OCI-LY1 (cell line): ENCODE measurements around the gene ADPGK.

Source experiments
- H2AFZ ChIP-seq: fragments of 200-600 bp; sonication (generic), shearing (Covaris generic); 2 replicates; pipeline ENCODE4 v1.6.0; 2014; ENCODE audit warnings: antibody characterized with exemption, mild to moderate bottlenecking, low read length
- H3F3A ChIP-seq: fragments of 200-600 bp; sonication (generic), shearing (Covaris generic); 2 replicates; pipeline ENCODE4 v1.6.0; 2014; ENCODE audit warnings: mild to moderate bottlenecking, antibody characterized with exemption, low read length, moderate library complexity; ENCODE audit not compliant: insufficient read depth
- H3K27ac ChIP-seq: fragments of 200-600 bp; sonication (generic); 2 replicates; pipeline ENCODE4 v1.5.1; 2014; ENCODE audit warnings: low read length, mixed run types, mild to moderate bottlenecking, low read depth; ENCODE audit not compliant: poor library complexity, severe bottlenecking
- H3K27me3 ChIP-seq: fragments of 200-600 bp; sonication (generic); 2 replicates; pipeline ENCODE4 v1.6.0; 2014; ENCODE audit warnings: antibody characterized with exemption, mild to moderate bottlenecking, low read length, moderate library complexity; ENCODE audit not compliant: insufficient read depth
- H3K36me3 ChIP-seq: fragments of 200-600 bp; sonication (generic); 2 replicates; pipeline ENCODE4 v1.6.1; 2014; ENCODE audit warnings: mild to moderate bottlenecking, antibody characterized with exemption, low read length, moderate library complexity, mixed read lengths; ENCODE audit not compliant: insufficient read depth
- H3K4me1 ChIP-seq: fragments of 200-600 bp; sonication (generic); 2 replicates; pipeline ENCODE4 v1.5.1; 2014; ENCODE audit warnings: mild to moderate bottlenecking, low read length, moderate library complexity; ENCODE audit not compliant: insufficient read depth, severe bottlenecking
- H3K4me2 ChIP-seq: fragments of 200-600 bp; sonication (generic), shearing (Covaris generic); 2 replicates; pipeline ENCODE4 v1.6.1; 2014; ENCODE audit warnings: low read length
- H3K4me3 ChIP-seq: fragments of 200-600 bp; sonication (generic); 2 replicates; pipeline ENCODE4 v1.5.1; 2014; ENCODE audit warnings: low read length, low read depth, mild to moderate bottlenecking, mixed read lengths; ENCODE audit not compliant: poor library complexity, severe bottlenecking
- H3K79me2 ChIP-seq: fragments of 200-600 bp; shearing (Covaris generic); 2 replicates; pipeline ENCODE4 v1.6.1; 2016; ENCODE audit warnings: mixed run types, low read length, mixed read lengths; ENCODE audit not compliant: insufficient read depth
- H3K9ac ChIP-seq: fragments of 200-600 bp; sonication (generic), shearing (Covaris generic); 2 replicates; pipeline ENCODE4 v1.6.1; 2014; ENCODE audit warnings: mild to moderate bottlenecking, low read length, mixed read lengths
- H3K9me2 ChIP-seq: fragments of 200-600 bp; sonication (generic), shearing (Covaris generic); 2 replicates; pipeline ENCODE4 v1.6.1; 2014; ENCODE audit warnings: low read depth, mild to moderate bottlenecking, low read length, mixed read lengths
- H3K9me3 ChIP-seq: fragments of 200-600 bp; shearing (Covaris generic); 2 replicates; pipeline ENCODE4 v1.6.1; 2014; ENCODE audit warnings: low read length, mixed read lengths
- H4K20me1 ChIP-seq: fragments of 200-600 bp; sonication (generic), shearing (Covaris generic); 2 replicates; pipeline ENCODE4 v1.6.0; 2016; ENCODE audit warnings: mild to moderate bottlenecking, low read length; ENCODE audit not compliant: insufficient read depth
- CTCF ChIP-seq: fragments of 200-600 bp; sonication (generic), shearing (Covaris generic); IDR thresholded peaks from 2 replicates; pipeline ENCODE4 v1.5.1; 2017; ENCODE audit warnings: mild to moderate bottlenecking, antibody characterized with exemption, low read length, moderate library complexity, mixed read lengths
- EZH2 ChIP-seq: fragments of 200-600 bp; sonication (generic), shearing (Covaris generic); IDR thresholded peaks from 2 replicates; pipeline ENCODE4 v1.8.0; 2017; ENCODE audit warnings: borderline replicate concordance, mixed run types, mild to moderate bottlenecking, antibody characterized with exemption, low read length, moderate library complexity, mixed read lengths

The ADPGK gene

GRCh38 chr15:72786676-72787345 lies 3.3 kb upstream of the ADPGK start:
- Histone ChIP-seq H3F3A (no peaks in the 10 kb centered on the region), H3K9me3 (no peaks in the 10 kb centered on the region), H3K4me1 (peaks cover 17% of the 10 kb centered on the region), H3K4me2 (no peak overlapping the region), H3K4me3 (no peak overlapping the region), H3K9ac (no peak overlapping the region), H3K9me2 (no peaks in the 10 kb centered on the region), H3K36me3 (no peaks in the 10 kb centered on the region), H3K79me2 (peaks cover 16% of the 10 kb centered on the region), H3K27me3 (no peaks in the 10 kb centered on the region), H4K20me1 (no peaks in the 10 kb centered on the region), H2AFZ (no peak overlapping the region), H3K27ac (no peak overlapping the region)
- no peak for TF ChIP-seq EZH2

GRCh38 chr15:72786242-72786641 lies 2.7 kb upstream of the ADPGK start:
- no peak for TF ChIP-seq CTCF
- TF ChIP-seq EZH2: no peak
- no peak overlapping the region for H2AFZ ChIP-seq
- H3K9ac ChIP-seq: no peak overlapping the region
- H3K4me1 ChIP-seq: peaks cover 22% of the 10 kb centered on the region
- no peaks in the 10 kb centered on the region for H3K9me2 ChIP-seq
- no peaks in the 10 kb centered on the region for H3K9me3 ChIP-seq
- H4K20me1 ChIP-seq: no peaks in the 10 kb centered on the region
- H3K27ac ChIP-seq: no peak overlapping the region
- no peak overlapping the region for H3K4me3 ChIP-seq
- H3K27me3 ChIP-seq: no peaks in the 10 kb centered on the region
- peaks cover 21% of the 10 kb centered on the region for H3K79me2 ChIP-seq
- H3K36me3 ChIP-seq: peaks cover 5% of the 10 kb centered on the region; the same call in 1 of the 2 replicates
- H3K4me2 ChIP-seq: no peak overlapping the region
- H3F3A ChIP-seq: no peaks in the 10 kb centered on the region

GRCh38 chr15:72785841-72786240 lies 2.3 kb upstream of the ADPGK start:
- H3K4me1 ChIP-seq: peaks cover 25% of the 10 kb centered on the region
- H3K9ac ChIP-seq: no peak overlapping the region
- no peak overlapping the region for H3K27ac ChIP-seq
- no peak overlapping the region for H2AFZ ChIP-seq
- no peak overlapping the region for H3K4me2 ChIP-seq
- no peak overlapping the region for H3K4me3 ChIP-seq
- no peaks in the 10 kb centered on the region for H3F3A ChIP-seq
- H3K36me3 ChIP-seq: peaks cover 9% of the 10 kb centered on the region; the same call in 1 of the 2 replicates
- H3K9me2 ChIP-seq: no peaks in the 10 kb centered on the region
- TF ChIP-seq CTCF (no peak), EZH2 (no peak)
- H3K79me2 ChIP-seq: peaks cover 25% of the 10 kb centered on the region
- no peaks in the 10 kb centered on the region for H4K20me1 ChIP-seq
- H3K27me3 ChIP-seq: no peaks in the 10 kb centered on the region
- no peaks in the 10 kb centered on the region for H3K9me3 ChIP-seq

- peaks cover 25% of the 10 kb centered on the region for H3K4me1 ChIP-seq
- peaks cover 29% of the 10 kb centered on the region for H3K79me2 ChIP-seq
- TF ChIP-seq CTCF (no peak), EZH2 (no peak)
- no peak overlapping the region for H2AFZ ChIP-seq
- H3K36me3 ChIP-seq: peaks cover 13% of the 10 kb centered on the region; the same call in 1 of the 2 replicates
- H3K9ac ChIP-seq: no peak overlapping the region
- H3K27me3 ChIP-seq: no peaks in the 10 kb centered on the region
- no peaks in the 10 kb centered on the region for H3F3A ChIP-seq
- no peak overlapping the region for H3K4me2 ChIP-seq
- H4K20me1 ChIP-seq: no peaks in the 10 kb centered on the region
- no peak overlapping the region for H3K27ac ChIP-seq
- no peaks in the 10 kb centered on the region for H3K9me3 ChIP-seq
- H3K9me2 ChIP-seq: no peaks in the 10 kb centered on the region
- no peak overlapping the region for H3K4me3 ChIP-seq
Observed at GRCh38 chr15:72785432-72785831, 1.9 kb upstream of the ADPGK start.
